GOT3 (cell line): ENCODE measurements around the gene SV2B.

ENCODE experiments used
- DNase-seq: peaks from one replicate; lab custom pipeline; 2025; ENCODE audit warnings: mixed read lengths; lab: John Stamatoyannopoulos, UW

SV2B gene

DNA sequence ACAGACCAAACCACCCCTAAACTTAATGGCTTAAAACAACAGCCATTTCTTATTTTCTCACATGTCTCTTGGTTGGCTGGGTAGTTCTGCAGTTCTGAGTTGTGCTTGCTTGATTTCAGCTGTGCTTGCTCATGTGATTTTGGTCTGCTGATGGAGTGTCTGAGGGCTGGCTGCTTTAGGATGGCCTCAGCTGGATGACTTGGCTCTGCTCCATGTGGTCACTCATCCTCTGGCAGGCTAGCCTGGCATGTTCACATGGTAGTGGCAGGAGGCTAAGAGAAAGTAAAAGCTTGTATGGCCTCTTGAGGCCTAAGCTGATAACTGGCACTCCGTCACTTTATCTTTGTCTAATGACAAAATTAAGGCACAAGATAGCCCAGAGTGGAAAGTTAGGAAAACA lies 4.1 kb downstream of the SV2B start:
- no peak for DNase-seq

DNA sequence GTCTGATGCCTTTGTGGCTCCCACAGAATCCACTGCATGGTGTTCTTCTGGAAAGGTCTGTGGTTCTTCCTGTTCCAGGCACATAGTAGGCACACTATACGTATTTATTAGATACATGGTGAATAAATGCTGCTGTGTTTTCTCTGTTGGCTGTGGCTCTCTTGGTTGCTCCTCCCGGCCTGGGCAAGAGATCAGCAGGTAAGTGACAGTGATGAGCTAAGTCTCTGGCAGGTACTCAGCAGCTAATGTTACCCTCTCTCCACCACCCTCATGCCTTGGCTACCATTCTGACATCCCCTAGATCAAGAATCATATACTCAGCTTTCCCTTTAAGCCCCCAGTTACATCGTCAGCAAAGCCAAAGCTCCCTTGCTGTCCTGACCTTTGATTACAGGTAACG lies 8.4 kb downstream of the SV2B start:
- no peak for DNase-seq

DNA sequence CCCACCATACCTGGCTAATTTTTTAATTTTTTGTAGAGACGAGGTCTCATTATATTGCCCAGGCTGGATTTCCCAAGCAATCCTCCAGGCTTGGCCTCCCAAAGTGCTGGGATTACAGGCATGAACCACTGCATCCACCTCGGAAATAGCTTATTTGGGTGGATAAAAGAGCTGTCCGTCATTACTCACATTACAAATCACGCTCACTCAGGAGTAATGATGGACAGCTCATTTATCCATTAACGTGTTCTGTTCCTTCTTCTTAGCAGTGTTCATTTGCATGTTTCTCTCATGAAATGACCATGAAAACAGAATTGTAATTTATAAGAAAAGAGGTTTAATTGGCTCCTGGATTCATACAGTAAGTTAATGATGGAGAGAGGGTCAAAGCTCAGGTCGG lies 9.8 kb downstream of the SV2B start:
- DNase-seq = no peak

DNA sequence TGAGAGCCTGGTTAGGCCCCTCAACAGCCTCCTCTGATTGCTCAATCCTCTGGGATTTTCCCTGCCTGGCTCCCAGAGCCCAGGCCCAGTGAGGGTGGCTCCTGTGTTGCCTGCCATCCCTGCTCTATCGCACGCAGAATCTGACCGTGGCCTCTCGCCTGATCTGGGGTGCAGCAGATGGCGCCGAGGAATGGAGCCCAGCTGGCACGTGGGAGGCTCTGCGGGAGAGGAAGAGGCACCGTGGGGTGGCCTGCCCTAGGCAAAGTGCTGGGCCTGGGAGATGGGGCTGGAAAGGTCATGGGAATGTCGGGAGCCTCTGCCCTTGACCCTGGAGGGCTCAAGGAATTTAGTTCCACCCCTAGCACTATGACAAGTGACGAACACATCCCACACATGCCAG lies 10.3 kb downstream of the SV2B start:
- no peak for DNase-seq

DNA sequence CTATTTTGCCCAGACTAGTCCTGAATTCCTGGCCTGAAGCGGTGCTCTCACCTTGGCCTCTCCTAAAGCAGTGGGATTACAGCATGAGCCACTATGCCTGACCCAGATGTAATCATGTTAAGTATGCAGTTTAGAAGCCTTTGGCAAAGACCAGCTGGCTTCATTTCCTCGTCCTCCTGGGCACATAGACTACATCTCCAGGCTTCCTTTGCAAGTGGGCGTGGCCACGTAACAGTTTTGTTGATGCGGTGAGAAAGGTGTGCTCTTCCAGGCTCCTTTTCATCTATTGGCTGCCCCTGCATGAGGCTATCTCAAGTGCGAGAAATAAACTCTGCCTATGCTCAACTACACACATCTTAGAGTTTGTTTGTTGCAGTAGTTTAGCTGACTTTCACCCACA lies 13.0 kb downstream of the SV2B start:
- DNase-seq = no peak

DNA sequence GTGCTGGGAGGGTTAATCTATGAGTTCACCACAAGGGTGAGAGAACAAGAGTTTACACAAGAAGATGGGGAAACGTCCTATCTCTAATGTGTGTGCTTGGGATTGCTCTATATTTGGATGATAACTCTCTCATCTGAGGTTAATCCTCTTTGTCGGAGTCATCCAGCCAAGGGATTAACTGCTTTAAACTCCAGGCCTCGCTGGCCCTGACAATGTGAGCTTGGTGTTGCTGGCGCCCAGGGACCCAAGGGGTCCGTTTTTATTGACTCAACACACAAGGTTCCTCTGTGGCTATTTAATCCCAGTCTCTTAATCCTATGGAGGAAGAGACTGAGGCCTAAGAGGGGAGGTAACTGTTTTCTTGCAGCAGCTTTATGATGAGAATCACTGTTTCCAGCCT lies 14.2 kb downstream of the SV2B start:
- no peak for DNase-seq

DNA sequence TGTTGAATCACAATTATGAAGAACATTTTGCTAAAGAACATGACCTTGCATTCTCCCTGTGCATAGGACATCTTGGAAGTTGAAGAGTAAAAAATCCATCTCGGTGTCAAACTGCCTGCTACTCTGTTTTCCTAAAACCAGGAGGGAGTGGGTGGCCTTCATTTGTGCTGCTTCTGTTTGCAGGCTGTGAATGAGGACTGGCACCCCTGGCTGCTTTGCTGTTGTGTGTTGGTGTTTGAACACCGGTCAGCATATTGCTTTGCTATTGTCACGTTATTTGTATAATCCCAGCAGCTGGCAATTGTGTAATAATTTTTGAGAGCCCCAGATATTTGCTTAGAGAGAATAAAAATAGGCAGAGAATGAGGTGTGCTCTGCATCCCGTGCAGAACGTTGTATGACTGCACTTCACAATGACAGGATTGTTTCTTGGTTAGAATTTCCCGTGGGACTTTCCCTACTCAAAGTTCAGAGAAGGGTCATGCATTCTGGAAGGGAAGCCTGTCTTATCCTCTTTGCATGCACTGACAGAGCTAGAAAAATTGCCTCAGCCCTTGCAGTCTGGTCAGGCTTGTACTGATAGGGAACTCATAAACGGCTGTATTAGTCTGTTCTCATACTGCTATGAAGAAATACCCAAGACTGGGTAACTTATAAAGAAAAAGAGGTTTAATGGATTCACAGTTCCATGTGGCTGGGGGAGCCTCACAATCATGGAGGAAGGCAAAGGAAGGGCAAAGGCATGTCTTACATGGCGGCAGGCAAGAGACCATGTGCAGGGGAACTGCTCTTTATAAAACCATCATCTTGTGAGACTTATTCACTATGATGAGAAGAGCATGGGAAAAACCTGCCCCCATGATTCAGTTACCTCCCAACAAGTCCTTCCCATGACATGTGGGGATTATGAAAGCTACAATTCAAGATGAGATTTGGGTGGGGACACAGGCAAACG lies 16.3 kb downstream of the SV2B start:
- no peak for DNase-seq

DNA sequence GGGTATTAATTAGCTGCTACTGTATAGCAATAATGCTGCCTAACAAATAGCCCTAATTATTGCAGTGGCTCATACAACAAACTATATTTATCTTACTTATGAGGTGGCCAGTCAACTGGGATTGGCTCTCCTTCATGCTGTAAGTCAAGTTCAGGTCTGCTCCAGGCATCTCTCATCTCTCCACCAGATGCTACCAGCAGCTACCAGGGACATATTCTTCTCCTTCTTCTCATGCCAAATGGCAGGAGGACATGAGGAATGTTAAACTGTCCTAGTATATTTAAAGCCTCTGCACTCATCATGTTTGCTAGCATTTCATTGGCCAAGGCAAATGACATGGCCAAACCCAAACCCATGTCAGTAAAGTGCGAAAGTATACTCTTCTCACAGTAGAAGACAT lies 17.3 kb downstream of the SV2B start:
- DNase-seq = no peak

DNA sequence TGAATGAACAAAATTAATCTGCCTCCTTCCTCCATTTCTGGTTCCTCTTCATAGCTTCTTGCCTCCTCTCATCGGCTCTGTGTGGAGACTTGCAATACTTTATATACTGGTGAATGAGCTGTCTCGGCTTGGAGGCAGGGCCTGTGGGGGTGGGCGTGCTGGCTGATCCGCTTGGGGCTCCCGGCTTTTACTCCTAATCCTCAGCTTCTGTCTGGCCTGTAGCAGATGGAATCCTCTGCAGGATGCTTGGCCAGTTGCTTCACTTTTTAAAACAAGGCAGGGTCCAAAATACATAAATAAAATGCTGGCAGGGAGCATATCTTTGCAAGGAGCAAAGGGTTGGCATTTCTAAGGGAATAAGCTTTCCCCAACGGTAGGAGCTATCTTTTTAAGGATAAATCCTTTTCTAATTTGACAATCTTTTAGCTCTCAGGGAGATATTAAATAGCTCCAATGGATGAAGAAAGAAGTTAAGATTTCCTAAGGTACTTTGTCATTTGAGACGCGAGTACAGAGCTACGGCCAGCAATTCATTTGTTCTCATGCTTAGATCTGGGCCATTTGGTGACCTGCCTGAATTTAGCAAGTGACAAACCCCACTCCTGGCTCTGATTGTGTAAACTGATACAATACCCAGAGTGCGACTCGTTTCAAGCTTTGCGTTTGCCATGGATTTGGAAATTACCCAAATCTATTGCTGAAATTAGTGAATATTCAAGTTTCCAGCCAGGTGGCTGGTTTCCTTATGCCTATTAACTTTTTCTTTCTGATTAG lies 18.9 kb downstream of the SV2B start:
- no peak for DNase-seq

DNA sequence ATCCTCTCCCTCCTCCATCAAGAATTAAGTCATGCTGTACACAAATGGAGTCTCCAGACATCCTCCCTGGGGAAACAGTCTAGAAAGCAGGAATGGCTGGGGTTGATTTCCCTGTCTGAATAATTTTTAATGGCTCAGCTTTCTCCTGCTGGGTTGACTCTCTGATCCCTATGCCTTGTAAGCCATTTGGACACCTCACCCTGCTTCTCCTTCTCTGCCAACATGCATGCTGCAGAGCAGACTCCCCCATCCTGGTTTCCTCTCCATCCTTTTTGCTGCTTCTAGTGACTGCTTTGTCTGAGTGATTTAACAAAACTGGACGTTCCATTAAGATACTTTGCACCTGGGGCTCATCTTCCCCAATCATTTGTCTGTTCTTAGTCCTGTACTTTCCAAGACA lies 22.2 kb downstream of the SV2B start:
- DNase-seq = no peak

DNA sequence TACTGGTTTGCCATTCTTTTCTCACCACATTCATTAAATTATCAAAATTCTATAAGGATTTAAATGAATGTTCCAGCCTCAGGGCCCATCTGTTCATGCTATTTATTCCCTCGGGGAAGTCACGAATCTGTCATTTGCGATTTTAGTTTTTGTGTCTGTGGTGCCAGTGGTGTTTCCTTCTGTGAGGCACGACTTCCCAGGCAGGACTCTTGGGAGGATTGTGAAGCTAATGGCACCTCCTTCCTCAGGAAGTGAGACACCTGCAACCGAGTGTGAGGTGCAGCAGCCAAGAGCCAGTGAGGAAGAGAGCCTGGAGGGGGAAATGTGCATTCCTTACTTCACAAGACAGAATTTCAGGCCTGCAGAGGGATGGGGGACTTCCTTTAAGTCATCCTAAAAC lies 24.1 kb downstream of the SV2B start:
- DNase-seq = no peak

DNA sequence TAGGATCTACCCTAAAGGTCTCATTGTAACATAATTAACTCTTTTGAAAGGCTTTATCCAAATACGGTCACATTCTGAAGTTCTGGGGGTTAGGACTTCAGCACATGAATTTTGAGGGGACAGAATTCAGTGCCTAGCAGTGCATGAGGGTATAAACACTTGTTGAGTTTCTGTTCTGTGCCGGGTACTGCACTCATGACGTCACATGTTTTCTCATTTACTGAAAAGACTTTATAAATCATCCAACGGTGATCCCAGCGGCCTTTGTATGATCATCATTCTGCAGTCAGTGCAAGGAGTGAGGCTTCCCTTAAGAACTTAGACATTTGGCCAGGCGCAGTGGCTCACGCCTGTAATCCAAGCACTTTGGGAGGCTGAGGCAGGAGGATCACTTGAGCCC lies 25.1 kb downstream of the SV2B start:
- DNase-seq = no peak

DNA sequence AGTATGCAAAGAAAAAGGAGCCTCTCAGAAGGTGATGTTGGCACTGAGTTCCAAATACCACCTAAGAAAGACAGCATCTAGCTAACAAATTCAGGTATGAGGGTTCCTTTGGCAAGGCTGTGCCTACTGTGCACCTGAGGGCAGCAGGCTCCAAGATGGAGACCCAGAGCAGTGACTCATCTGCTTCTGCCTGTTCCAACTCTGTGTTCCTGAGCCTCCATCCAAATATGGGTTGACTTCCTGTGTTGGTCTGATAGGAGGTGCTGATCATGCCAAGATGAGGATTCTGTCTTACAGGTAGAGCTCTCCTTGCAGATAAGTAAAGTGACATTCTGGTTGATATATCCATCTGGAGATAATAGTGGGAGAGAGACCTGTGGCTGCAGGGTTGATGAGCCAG lies 26.0 kb downstream of the SV2B start:
- no peak for DNase-seq

DNA sequence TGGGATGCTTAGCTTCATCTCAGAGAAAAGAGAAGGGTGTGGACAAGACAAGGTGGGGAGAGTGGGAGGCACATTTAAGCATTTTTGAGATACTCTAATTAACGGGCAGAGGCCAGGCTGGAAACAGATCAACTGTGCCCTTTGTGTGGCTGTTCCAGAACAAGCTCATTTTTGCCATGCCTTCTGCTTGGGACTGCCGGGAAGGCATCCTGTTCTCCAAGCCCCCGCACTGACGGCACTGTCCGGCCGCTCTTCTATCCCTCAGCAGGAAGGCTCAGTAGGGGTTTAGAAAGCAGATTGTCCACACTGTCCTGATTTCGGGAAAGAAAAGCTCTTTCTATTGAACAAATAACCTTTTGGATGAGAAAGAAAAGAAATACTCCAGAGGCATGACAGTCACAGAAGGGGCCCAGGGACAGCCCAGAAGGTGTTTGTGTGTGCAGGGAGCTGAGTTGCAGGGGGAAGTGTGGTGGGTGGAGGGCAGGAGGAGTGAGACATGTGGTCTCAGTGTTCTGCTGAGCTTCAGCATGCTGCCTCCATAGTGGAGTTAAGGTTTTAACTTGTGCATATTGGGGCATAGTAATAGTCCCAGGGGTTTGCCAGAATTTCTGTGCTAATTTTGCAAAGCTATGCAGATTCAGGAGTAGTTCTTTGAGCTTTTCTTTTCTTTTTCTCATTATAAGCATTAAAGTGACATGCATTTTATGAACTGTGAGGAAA lies 27.3 kb downstream of the SV2B start:
- DNase-seq = no peak

DNA sequence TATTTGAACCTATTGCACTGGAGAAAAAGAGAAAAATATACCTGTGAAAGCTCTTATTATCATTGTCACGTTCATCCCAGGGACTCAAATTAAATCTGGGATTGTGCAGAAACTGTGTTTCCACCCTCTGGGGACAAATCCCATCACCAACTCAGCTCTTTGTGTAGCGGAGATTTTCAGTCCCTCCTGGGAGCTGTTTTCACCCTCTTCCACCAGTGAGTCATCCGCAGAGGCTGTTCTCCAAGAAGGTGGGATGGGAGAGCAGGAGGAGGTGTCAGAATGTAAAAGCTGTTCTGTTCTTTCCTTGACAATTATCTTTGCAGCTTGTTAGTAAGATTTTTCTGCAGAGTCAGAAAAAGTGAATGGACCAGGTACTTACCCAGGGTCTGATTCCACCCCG lies 28.0 kb downstream of the SV2B start:
- DNase-seq = no peak

DNA sequence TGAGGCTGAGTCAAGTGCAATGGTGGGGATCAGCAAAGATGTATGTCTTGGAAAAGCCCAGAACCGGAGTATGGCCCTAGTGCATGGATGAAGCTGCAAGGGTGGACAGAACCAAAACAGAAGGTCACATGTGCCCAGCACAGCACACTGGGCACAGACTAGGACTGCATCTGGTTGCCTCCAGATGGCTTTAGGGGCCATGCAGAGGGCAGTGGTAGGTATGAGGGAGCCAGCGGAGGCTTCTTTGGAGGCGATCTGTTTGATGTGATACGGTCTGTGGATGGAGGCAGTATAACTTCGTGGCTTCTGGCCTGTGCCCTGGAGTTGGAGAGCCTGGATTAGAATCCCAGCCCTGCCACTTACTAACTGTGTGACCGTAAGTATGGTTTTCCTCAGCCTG lies 29.4 kb downstream of the SV2B start:
- no peak for DNase-seq

DNA sequence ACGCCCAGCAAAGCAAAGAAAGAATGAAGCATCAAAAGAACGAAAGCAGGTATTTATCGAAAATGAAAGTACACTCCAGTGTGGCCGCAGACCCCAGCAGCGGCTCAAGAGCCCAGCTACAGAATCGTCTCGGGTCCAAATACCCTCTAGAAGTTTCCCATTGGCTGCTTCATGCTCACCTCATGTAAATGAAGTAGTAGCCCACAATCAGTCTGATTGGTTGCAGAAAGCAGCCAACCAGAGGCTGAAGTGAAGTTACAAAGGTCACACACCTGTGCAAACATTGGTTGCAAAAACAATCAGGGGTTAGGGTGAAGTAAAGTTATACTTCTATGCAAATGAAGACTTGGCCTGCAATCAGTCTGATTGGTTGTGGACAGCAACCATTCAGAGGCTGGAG lies 32.0 kb downstream of the SV2B start:
- DNase-seq = no peak

DNA sequence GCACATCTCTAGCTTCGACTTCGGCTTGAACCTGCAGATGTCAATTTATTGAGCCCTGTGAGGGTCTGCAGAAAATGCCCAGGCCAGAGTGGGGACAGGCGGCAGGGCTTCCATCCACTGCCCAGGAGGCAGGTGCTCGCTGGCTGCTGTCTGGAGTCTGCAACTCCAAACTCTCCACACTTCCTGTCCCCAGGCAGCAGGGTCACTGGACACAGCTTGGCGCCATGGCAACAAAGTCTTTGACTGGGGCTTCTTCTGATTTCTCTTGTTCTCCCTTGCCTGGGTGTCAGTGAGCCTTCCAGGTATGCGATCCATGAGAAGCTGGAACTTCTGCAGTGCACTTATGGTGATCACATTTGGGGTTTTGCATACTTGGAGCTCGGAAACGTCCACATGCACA lies 33.5 kb downstream of the SV2B start:
- no peak for DNase-seq

DNA sequence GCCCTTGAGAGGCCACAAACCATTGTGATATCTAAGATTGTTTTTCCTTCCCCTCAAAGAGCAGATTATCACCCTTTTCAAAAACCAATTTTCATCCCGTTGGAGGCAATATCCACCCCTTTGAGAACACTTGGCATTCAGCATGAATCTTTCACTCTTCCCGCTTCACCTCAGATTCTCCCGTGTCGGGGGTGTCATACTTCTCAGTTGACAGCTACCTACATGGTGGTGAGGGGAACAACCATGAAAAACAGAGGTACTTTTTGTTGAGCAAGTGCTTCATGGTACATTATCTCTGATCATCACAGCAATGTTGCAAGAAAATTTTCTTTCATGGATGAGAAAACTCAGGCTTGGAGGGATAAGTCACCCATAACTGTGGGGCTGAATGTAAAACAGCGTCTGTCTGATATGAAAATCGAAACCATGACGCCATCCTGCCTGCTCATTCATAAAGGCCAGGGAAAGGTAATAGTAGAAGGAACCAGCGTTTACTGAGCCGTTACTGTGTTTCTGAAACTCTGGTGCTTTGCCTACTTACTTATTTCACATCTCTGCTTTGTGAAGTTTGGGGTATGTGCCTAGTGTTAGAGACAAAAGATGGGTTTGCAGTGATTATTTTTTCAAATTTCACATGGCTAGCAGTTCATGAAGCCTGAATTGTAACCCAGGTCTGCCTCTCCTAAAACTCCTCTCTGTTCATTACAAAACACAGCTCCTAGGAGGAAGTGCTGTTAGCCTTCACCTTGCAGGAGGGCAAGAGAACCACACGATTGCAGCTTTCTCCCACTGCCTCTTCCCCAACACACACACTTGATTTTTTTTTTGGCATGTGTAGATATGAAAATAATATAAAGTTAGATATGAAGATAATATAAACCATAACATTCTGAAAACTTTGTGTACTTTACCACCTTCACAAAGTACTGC lies 35.4 kb downstream of the SV2B start:
- no peak for DNase-seq

DNA sequence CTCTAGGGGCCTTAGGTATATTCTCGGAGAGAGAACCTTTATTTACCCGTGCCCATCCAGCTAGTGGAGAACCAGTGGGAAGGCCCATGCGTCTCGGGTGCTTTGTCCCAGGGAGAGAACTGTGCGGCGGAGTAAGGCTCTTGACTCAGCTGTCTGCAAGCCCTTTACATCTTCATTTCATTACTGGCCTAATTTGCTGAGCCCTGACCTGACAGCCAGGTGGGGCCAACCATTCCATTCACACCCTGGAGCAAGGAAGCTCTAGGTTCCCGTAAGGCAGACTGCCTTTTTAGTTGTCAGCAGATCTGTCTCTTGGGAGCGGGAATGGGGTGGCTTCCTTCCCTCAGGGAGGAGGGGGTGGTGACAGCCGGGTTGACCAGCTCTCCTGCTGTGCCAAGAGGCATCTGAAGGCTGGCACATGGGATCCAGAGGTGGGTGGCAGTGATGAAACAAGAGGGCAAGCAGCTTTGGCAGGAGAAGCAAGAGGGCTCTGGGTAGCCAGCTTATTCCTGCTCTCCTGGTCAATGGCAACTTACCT lies 36.4 kb downstream of the SV2B start:
- no peak for DNase-seq

DNA sequence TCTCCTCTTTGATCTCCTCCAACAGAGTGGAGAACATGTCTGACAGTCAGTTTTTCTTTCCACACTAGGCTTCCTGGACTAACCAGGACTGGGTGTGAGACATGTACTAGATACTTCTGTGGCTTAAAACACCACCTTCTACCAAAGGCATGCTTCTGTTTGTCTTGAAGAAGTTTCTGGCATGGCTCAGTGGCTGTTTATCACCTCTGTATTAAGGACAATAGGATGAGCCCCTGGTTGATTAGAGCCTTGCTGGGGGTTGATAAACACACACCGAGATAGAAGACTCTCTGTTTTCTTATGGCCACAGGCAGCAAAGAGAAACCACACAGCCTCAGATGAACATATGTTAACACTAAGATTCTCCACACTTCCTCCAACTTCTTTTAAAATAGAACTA lies 40.5 kb downstream of the SV2B start:
- no peak for DNase-seq
